ENCODE results near the gene KIAA1328.

The KIAA1328 gene

DNA sequence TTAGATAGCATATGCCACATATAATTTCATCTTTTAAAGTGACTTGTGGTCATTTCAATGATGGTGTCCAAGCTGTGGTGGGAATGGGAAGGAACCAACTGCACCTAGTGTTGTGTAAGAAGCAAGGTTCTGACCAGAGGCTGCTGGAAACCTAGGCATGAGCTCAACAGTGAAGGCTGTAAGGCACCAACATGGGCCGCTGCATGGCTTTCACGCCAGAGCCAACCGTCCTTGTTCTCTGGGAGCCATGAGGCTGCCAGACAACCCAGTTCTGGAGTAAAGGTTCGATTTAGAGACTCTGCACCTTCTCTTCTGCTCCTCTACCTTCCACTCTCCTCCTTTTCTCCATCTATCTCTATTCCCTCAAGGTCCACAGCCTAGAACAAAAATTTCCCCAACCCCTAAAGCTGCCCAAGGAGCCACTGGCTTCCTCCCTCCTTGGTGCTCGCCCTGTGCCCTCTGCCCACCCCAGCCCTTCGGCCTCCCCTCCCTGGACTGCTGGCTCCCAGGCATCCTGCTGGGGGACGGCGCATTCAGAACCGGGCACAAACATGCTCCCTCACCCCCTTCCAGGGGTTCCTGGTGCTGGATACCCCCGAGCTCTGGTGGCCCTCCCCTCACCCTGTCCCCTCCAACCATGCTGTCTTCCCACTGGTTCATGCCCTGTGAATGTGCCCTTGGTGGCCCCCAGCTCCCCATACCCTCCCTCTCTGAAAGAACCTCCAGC is 431.6 kb downstream of the KIAA1328 start:
- no peak for DNase-seq

- DNase-seq: no peak
Measured at GRCh38 chr18:37261246-37261840, 432.4 kb downstream of the KIAA1328 start.

- DNase-seq: no peak
Measured at GRCh38 chr18:37261988-37262387, 433.1 kb downstream of the KIAA1328 start.

GRCh38 chr18:37264956-37265355 is 436.0 kb downstream of the KIAA1328 start:
- no peak for DNase-seq

DNA sequence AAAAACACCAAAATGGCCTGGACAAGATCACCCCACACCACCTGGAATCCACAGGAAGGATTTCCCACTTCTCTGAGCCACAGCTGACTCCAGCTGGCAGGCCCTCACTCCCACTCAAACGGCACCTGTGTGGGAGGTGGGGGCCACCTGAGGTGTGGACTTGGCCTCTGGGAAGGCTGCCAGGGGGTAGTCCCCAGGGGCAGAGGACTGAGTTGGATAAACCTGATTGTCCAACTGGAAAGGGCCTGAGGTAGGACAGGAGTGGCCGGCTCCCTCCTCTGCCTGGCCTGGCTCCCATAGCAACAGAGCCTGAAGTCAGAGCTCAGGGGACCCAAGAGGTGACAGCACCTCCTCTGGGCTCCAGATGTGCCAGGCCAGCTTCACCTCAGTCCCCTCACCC is 436.5 kb downstream of the KIAA1328 start:
- no peak for DNase-seq

GRCh38 chr18:37266290-37266689 is 437.4 kb downstream of the KIAA1328 start:
- DNase-seq: no peak

GRCh38 chr18:37270038-37270665 is 441.2 kb downstream of the KIAA1328 start:
- no peak for DNase-seq

DNA sequence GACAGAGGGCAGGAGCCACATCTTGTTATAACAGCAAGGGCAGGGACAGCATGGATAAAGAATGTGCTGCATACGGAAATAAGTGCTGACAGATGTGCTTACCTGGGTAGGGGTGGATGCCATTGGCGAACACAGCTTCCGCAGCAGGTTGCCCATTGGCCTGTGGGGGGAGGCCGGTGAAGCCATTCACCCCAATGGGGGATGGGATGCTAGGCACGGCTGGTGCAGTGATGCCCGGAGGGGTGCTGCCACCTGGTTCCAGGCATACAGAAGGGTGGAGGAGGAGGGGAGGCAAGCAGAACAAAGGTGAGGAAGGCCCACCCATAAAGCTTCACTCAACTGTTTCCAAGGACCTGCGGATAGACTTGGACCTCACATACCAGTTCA is 441.7 kb downstream of the KIAA1328 start:
- no peak for DNase-seq

- no peak for DNase-seq
Measured at GRCh38 chr18:37272226-37272625, 443.3 kb downstream of the KIAA1328 start.

DNA sequence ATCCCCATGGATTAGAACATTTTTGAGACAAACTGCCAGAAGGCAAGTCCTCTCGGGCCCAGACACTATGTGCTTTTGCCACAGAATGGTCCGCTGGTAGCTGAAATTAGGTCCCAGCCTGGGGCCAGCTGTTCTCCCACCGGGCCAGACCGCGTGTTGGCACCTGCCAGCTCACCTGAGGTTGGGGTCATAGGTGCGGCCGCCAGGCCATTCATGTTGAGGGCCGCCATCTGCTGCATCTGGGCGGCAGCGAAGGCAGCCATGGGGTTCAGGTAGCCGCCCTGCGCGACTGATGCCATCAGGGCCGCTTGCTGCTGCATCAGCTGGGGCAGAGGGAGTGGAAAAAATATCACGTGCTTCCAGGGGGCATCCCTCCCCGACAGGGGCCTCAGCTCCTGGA is 443.9 kb downstream of the KIAA1328 start:
- DNase-seq: no peak

- no peak for DNase-seq
Measured at GRCh38 chr18:37274309-37275236, 445.6 kb downstream of the KIAA1328 start.

DNA sequence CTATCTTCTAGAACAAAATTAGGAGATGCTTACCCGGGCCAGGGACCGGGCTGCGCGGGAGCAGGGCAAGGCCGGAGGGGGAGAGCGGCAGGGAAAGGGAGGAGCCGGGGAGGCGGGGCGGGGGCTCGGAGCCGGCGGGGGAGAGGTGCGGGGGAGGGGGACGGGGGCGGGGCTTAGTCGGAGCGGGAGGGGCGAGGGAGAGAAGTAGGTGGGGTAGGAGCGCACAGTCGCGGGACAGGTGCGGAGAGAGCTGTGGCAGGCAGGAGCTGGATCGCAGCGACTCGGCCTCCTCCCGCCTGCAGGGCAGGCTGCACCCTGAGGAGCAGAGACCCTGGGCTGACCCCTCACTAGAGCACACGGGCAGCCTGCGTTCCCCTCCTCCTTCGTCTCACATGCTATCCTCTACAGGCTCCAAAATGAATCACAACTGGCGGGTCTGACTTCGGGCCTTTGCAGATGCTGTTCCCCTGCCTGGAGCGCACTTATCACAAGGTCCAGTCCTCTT is 446.4 kb downstream of the KIAA1328 start:
- no peak for DNase-seq

DNA sequence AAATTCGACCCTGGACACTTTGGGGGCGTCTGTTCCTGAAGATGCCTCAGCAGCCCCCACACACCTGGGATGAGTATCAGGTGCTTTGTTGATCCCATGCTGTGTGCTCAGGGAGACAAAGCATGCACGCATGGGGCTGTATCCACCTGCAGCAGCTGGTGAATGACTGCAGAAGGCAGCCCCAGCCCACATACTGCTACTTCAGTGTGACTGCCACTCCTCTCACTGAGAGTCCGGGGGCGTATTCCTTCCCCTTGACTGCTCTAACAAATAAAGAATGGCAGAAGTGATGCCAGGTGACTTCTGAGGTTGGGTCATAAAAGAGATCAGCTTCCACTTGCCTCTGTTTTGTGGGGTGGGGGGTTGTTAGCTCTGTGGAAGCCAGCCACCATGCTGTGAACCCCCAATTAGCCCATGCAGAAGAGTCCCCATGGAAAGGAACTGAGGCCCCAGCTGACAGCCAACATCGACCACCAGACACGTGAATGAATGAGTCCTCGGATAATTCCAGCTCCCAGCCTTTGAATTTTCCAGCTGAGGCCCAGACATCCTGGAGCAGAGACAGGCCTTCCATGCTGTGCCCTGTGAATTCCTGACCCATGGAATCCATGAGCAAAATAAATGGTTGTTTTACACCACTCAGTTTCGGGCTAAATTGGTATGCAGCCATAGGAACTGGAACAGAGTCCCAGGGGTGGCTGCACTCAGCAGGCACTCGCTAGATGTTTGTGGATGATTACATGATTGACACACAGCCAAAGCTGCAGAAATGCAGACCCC is 447.4 kb downstream of the KIAA1328 start:
- DNase-seq: no peak

- no peak for DNase-seq
Measured at GRCh38 chr18:37277804-37278203, 448.9 kb downstream of the KIAA1328 start.

Measured in SW 1271 (cell line).